ENCODE measurements around the gene CHRD. TPM values are rescaled to one million over a fixed set of nuclear protein-coding genes. Genes with fewer than 3 reads are reported as not detected.
"Not testable (repeated sequence)": the region's sequence is repeated elsewhere in the genome, so short reads cannot be mapped to it uniquely, and the experiment has no call there.

Gene CHRD
- total RNA-seq, 2 experiments from 2014 or later: not detected

GRCh38 chr3:184338511-184338945 lies 41.3 kb upstream of the CHRD start:
- no peaks in the 10 kb centered on the region for H3K27me3 Mint-ChIP-seq (ENCODE audit: low read depth)
- no peaks in the 10 kb centered on the region for H3K9me3 Mint-ChIP-seq (ENCODE audit: insufficient read depth)
- peaks cover 37% of the 10 kb centered on the region for H3K4me1 Mint-ChIP-seq (ENCODE audit: low read depth)
- H3K4me3 Mint-ChIP-seq: no peak overlapping the region
- ChIA-PET CTCF (interaction anchor here (1.0 kb wide), 1 partner anchor 15 kb away, joined by 3 read pairs; no protein-coding TSS in a partner anchor), POLR2A (interaction anchor here (1.1 kb wide), 1 partner anchor 13 kb away, joined by 3 read pairs; no protein-coding TSS in a partner anchor)
- ATAC-seq (no peak), DNase-seq (no peak)
- no peak overlapping the region for H3K27ac Mint-ChIP-seq
- H3K36me3 Mint-ChIP-seq (ENCODE audit: low read depth): peaks cover 16% of the 10 kb centered on the region

GRCh38 chr3:184339001-184339400 lies 40.9 kb upstream of the CHRD start:
- peaks cover 32% of the 10 kb centered on the region for H3K4me1 Mint-ChIP-seq (ENCODE audit: low read depth)
- DNase-seq (no peak), ATAC-seq (no peak)
- H3K4me3 Mint-ChIP-seq: no peak overlapping the region
- H3K27me3 Mint-ChIP-seq (ENCODE audit: low read depth): no peaks in the 10 kb centered on the region
- H3K36me3 Mint-ChIP-seq (ENCODE audit: low read depth): peaks cover 11% of the 10 kb centered on the region
- ChIA-PET CTCF (interaction anchor here (1.0 kb wide), 1 partner anchor 15 kb away, joined by 3 read pairs; no protein-coding TSS in a partner anchor), POLR2A (no interaction called here)
- no peak overlapping the region for H3K27ac Mint-ChIP-seq
- no peaks in the 10 kb centered on the region for H3K9me3 Mint-ChIP-seq (ENCODE audit: insufficient read depth)

- POLR2A ChIA-PET; H3K4me3 Mint-ChIP-seq; H3K9me3 Mint-ChIP-seq (ENCODE audit: insufficient read depth); ATAC-seq; H3K36me3 Mint-ChIP-seq (ENCODE audit: low read depth); H3K27ac Mint-ChIP-seq; DNase-seq; H3K27me3 Mint-ChIP-seq (ENCODE audit: low read depth): not testable (repeated sequence)
- CTCF ChIA-PET: interaction anchor here (1.4 kb wide), 1 partner anchor 14 kb away, joined by 6 read pairs; no protein-coding TSS in a partner anchor
- H3K4me1 Mint-ChIP-seq (ENCODE audit: low read depth): peaks cover 26% of the 10 kb centered on the region
These were observed 40.3 kb upstream of the CHRD start for GRCh38 chr3:184339451-184340135.

GRCh38 chr3:184341925-184342324 lies 37.9 kb upstream of the CHRD start:
- Mint-ChIP-seq H3K27ac (no peak overlapping the region), H3K4me1 (ENCODE audit: low read depth) (peaks cover 12% of the 10 kb centered on the region), H3K36me3 (ENCODE audit: low read depth) (no peaks in the 10 kb centered on the region), H3K9me3 (ENCODE audit: insufficient read depth) (no peaks in the 10 kb centered on the region), H3K4me3 (no peak overlapping the region), H3K27me3 (ENCODE audit: low read depth) (no peaks in the 10 kb centered on the region)
- DNase-seq (no peak), ATAC-seq (no peak)
- ChIA-PET CTCF (no interaction called here), POLR2A (no interaction called here)

- POLR2A ChIA-PET: no interaction called here
- DNase-seq: no peak
- Mint-ChIP-seq H3K4me3 (no peak overlapping the region), H3K9me3 (ENCODE audit: insufficient read depth) (no peaks in the 10 kb centered on the region), H3K27ac (no peak overlapping the region), H3K36me3 (ENCODE audit: low read depth) (no peaks in the 10 kb centered on the region), H3K27me3 (ENCODE audit: low read depth) (no peaks in the 10 kb centered on the region), H3K4me1 (ENCODE audit: low read depth) (peaks cover 11% of the 10 kb centered on the region)
- CTCF ChIA-PET: no interaction called here
- no peak for ATAC-seq
These were observed 36.5 kb upstream of the CHRD start for GRCh38 chr3:184343200-184343876.

GRCh38 chr3:184344579-184345316 lies 35.1 kb upstream of the CHRD start:
- H3K36me3 Mint-ChIP-seq (ENCODE audit: low read depth): no peaks in the 10 kb centered on the region
- ChIA-PET CTCF (interaction anchor here (1.1 to 1.2 kb wide), 2 partner anchors 8 to 27 kb away, joined by 3 to 4 read pairs; partner anchors contain the start of gene FAM131A), POLR2A (no interaction called here)
- no peaks in the 10 kb centered on the region for H3K27me3 Mint-ChIP-seq (ENCODE audit: low read depth)
- no peaks in the 10 kb centered on the region for H3K9me3 Mint-ChIP-seq (ENCODE audit: insufficient read depth)
- no peak for ATAC-seq
- peaks cover 11% of the 10 kb centered on the region for H3K4me1 Mint-ChIP-seq (ENCODE audit: low read depth)
- no peak for DNase-seq
- H3K4me3 Mint-ChIP-seq: no peak overlapping the region
- H3K27ac Mint-ChIP-seq: no peak overlapping the region

- Mint-ChIP-seq H3K27ac (no peak overlapping the region), H3K4me3 (no peak overlapping the region), H3K9me3 (ENCODE audit: insufficient read depth) (no peaks in the 10 kb centered on the region), H3K36me3 (ENCODE audit: low read depth) (no peaks in the 10 kb centered on the region), H3K4me1 (ENCODE audit: low read depth) (peaks cover 10% of the 10 kb centered on the region), H3K27me3 (ENCODE audit: low read depth) (no peaks in the 10 kb centered on the region)
- peak; percentile 32 for DNase-seq
- POLR2A ChIA-PET: no interaction called here
- CTCF ChIA-PET: interaction anchor here (1.1 kb wide), 1 partner anchor 9 kb away, joined by 4 read pairs; the partner anchor contains the start of gene FAM131A
- ATAC-seq: peak; percentile 46
These were observed 34.3 kb upstream of the CHRD start for GRCh38 chr3:184345317-184346144.

GRCh38 chr3:184346480-184347190 lies 33.2 kb upstream of the CHRD start:
- H3K27ac Mint-ChIP-seq: no peak overlapping the region

GRCh38 chr3:184347321-184348056 lies 32.4 kb upstream of the CHRD start:
- POLR2A ChIA-PET: no interaction called here
- no peaks in the 10 kb centered on the region for H3K27me3 Mint-ChIP-seq (ENCODE audit: low read depth)

More at GRCh38 chr3:184346480-184347190, 33.2 kb upstream of the CHRD start:
- Mint-ChIP-seq H3K4me3 (no peak overlapping the region), H3K9me3 (ENCODE audit: insufficient read depth) (no peaks in the 10 kb centered on the region), H3K27me3 (ENCODE audit: low read depth) (no peaks in the 10 kb centered on the region), H3K4me1 (ENCODE audit: low read depth) (no peaks in the 10 kb centered on the region), H3K36me3 (ENCODE audit: low read depth) (no peaks in the 10 kb centered on the region)
- CTCF ChIA-PET: no interaction called here
- ATAC-seq (no peak), DNase-seq (no peak)
- POLR2A ChIA-PET: no interaction called here

GRCh38 chr3:184348057-184348382 lies 31.8 kb upstream of the CHRD start:
- Mint-ChIP-seq H3K9me3 (ENCODE audit: insufficient read depth) (no peaks in the 10 kb centered on the region), H3K27ac (no peak overlapping the region), H3K4me1 (ENCODE audit: low read depth) (no peaks in the 10 kb centered on the region), H3K27me3 (ENCODE audit: low read depth) (no peaks in the 10 kb centered on the region), H3K4me3 (no peak overlapping the region), H3K36me3 (ENCODE audit: low read depth) (no peaks in the 10 kb centered on the region)
- ChIA-PET POLR2A (no interaction called here), CTCF (no interaction called here)
- no peak for DNase-seq
- ATAC-seq: no peak

More at GRCh38 chr3:184347321-184348056, 32.4 kb upstream of the CHRD start:
- ATAC-seq (no peak), DNase-seq (no peak)
- Mint-ChIP-seq H3K36me3 (ENCODE audit: low read depth) (no peaks in the 10 kb centered on the region), H3K27ac (no peak overlapping the region), H3K4me3 (no peak overlapping the region), H3K4me1 (ENCODE audit: low read depth) (no peaks in the 10 kb centered on the region), H3K9me3 (ENCODE audit: insufficient read depth) (no peaks in the 10 kb centered on the region)
- CTCF ChIA-PET: no interaction called here

Measured in activated CD8-positive, alpha-beta T cell treated with anti-CD3 and anti-CD28 coated beads, Interleukin-2, amount 10 ng/mL, durations not matched to agents 7 days and 5 days (primary cell).